Endodermal cell (in vitro differentiated cells): Measurements from ENCODE around the gene CACUL1. TPM values are rescaled to one million over a fixed set of nuclear protein-coding genes. Genes with fewer than 3 reads are reported as not detected.

Experiments
- DNase-seq: peaks from one replicate; pipeline ENCODE4 v3.0.0-alpha.2; 2017
- H3K27ac ChIP-seq: 2 replicates; pipeline ENCODE4 v1.5.1; 2013; ENCODE audit warnings: mild to moderate bottlenecking, low read depth, low read length, moderate library complexity
- H3K27me3 ChIP-seq: 2 replicates; pipeline ENCODE4 v1.6.1; 2013; ENCODE audit warnings: mild to moderate bottlenecking, low read length, moderate library complexity; ENCODE audit not compliant: insufficient read depth, control insufficient read depth, poor library complexity, severe bottlenecking
- H3K36me3 ChIP-seq: 2 replicates; pipeline ENCODE4 v1.7.0; 2013; ENCODE audit warnings: mild to moderate bottlenecking, low read length, moderate library complexity; ENCODE audit not compliant: control insufficient read depth, insufficient read depth
- H3K4me1 ChIP-seq: one replicate; pipeline ENCODE4 v1.7.0; 2013; ENCODE audit warnings: low read length; ENCODE audit not compliant: control insufficient read depth, insufficient read depth
- H3K4me3 ChIP-seq: 2 replicates; pipeline ENCODE4 v1.5.1; 2013; ENCODE audit warnings: mild to moderate bottlenecking, low read length, moderate library complexity
- H3K9ac ChIP-seq: 2 replicates; pipeline ENCODE4 v1.6.1; 2013; ENCODE audit warnings: mild to moderate bottlenecking, low read length, moderate library complexity; ENCODE audit not compliant: poor library complexity, severe bottlenecking; ENCODE audit errors: extremely low read depth
- H3K9me3 ChIP-seq: 2 replicates; pipeline ENCODE4 v1.6.1; 2013; ENCODE audit warnings: mild to moderate bottlenecking, low read length, moderate library complexity; ENCODE audit not compliant: control insufficient read depth
- H3K27ac Mint-ChIP-seq: 2 replicates; pipeline ENCODE4 v1.8.0; 2020; ENCODE audit warnings: mixed read lengths
- H3K27me3 Mint-ChIP-seq: 2 replicates; pipeline ENCODE4 v1.8.0; 2021; ENCODE audit warnings: mild to moderate bottlenecking, mixed read lengths; ENCODE audit not compliant: insufficient read depth
- H3K36me3 Mint-ChIP-seq: 2 replicates; pipeline ENCODE4 v1.8.0; 2020; ENCODE audit warnings: low read depth, mixed read lengths
- H3K4me1 Mint-ChIP-seq: 2 replicates; pipeline ENCODE4 v1.8.0; 2020; ENCODE audit warnings: mixed read lengths
- H3K4me3 Mint-ChIP-seq: 2 replicates; pipeline ENCODE4 v1.8.0; 2020; ENCODE audit warnings: mild to moderate bottlenecking, moderate library complexity, mixed read lengths
- H3K9me3 Mint-ChIP-seq: 2 replicates; pipeline ENCODE4 v1.8.0; 2020; ENCODE audit warnings: mild to moderate bottlenecking, mixed read lengths
- WGBS, 2 experiments: methylation state at CpG; one replicate each; pipeline versions ENCODE4 v1.1.5 to v1.1.7; 2013; ENCODE audit warnings: missing lambda C conversion rate in 2 of 2, mixed read lengths in 1 of 2; ENCODE audit not compliant: insufficient coverage in 1 of 2, insufficient read length in 1 of 2; 5-methylcytosine and 5-hydroxymethylcytosine counted together
- total RNA-seq, 2 donors: library from RNA; stranded (reverse); fragmentation: NEBNext Ultra II Directional in 1 of 2; extraction: Animal tissue kit (Norgen Biotek cat#: 25700) in 1 of 2; gene quantifications; 2 replicates in 1 of 2; 3 replicates in 1 of 2; pipeline ENCODE4 v1.2.1, GENCODE V29; 2021
- TF ChIP-seq, protein P1 (sequence below): fragments of 200-600 bp; sonication (generic); conservative IDR thresholded peaks from 2 replicates; pipeline ENCODE4 v1.5.0; 2021; ENCODE audit warnings: antibody characterized with exemption, mild to moderate bottlenecking

CACUL1 gene
- total RNA-seq, 2 donors from 2014 or later = 37.5 to 38.9 TPM

GRCh38 chr10:118752409-118752808 lies 2.4 kb downstream of the CACUL1 start:
- peaks cover 17% of the 10 kb centered on the region for H3K36me3 ChIP-seq
- peak overlapping the region; percentile 88 for H3K4me3 ChIP-seq
- Mint-ChIP-seq H3K27me3 (peaks cover 14% of the 10 kb centered on the region), H3K36me3 (peaks cover 19% of the 10 kb centered on the region), H3K4me1 (peaks cover 25% of the 10 kb centered on the region), H3K9me3 (no peaks in the 10 kb centered on the region), H3K4me3 (peak overlapping the region; percentile 96), H3K27ac (no peak overlapping the region)
- H3K9me3 ChIP-seq = no peaks in the 10 kb centered on the region
- TF ChIP-seq, protein P1, sequence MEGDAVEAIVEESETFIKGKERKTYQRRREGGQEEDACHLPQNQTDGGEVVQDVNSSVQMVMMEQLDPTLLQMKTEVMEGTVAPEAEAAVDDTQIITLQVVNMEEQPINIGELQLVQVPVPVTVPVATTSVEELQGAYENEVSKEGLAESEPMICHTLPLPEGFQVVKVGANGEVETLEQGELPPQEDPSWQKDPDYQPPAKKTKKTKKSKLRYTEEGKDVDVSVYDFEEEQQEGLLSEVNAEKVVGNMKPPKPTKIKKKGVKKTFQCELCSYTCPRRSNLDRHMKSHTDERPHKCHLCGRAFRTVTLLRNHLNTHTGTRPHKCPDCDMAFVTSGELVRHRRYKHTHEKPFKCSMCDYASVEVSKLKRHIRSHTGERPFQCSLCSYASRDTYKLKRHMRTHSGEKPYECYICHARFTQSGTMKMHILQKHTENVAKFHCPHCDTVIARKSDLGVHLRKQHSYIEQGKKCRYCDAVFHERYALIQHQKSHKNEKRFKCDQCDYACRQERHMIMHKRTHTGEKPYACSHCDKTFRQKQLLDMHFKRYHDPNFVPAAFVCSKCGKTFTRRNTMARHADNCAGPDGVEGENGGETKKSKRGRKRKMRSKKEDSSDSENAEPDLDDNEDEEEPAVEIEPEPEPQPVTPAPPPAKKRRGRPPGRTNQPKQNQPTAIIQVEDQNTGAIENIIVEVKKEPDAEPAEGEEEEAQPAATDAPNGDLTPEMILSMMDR = no peak
- no peak overlapping the region for H3K27ac ChIP-seq
- no peak overlapping the region for H3K9ac ChIP-seq
- WGBS, 2 experiments = 93 to 100% methylated on average over 1 to 3 of the region's 3 CpGs
- H3K4me1 ChIP-seq = peaks cover 3% of the 10 kb centered on the region
- H3K27me3 ChIP-seq = peaks cover 6% of the 10 kb centered on the region
- DNase-seq = no peak

GRCh38 chr10:118751265-118751664 lies 3.5 kb downstream of the CACUL1 start:
- H3K4me3 ChIP-seq = no peak overlapping the region
- 95 to 100% methylated on average over 1 of the region's 1 CpG for WGBS, 2 experiments
- no peaks in the 10 kb centered on the region for H3K9me3 Mint-ChIP-seq
- H3K27ac Mint-ChIP-seq = peak overlapping the region; percentile 37
- no peaks in the 10 kb centered on the region for H3K9me3 ChIP-seq
- peaks cover 3% of the 10 kb centered on the region for H3K4me1 ChIP-seq
- H3K4me1 Mint-ChIP-seq = peaks cover 25% of the 10 kb centered on the region
- no peak overlapping the region for H3K4me3 Mint-ChIP-seq
- no peak overlapping the region for H3K9ac ChIP-seq
- H3K27ac ChIP-seq = no peak overlapping the region
- H3K36me3 ChIP-seq = peaks cover 19% of the 10 kb centered on the region
- H3K27me3 ChIP-seq = no peaks in the 10 kb centered on the region
- peaks cover 19% of the 10 kb centered on the region for H3K36me3 Mint-ChIP-seq
- DNase-seq = no peak
- H3K27me3 Mint-ChIP-seq = peaks cover 5% of the 10 kb centered on the region
- TF ChIP-seq, protein P1 = no peak

DNA sequence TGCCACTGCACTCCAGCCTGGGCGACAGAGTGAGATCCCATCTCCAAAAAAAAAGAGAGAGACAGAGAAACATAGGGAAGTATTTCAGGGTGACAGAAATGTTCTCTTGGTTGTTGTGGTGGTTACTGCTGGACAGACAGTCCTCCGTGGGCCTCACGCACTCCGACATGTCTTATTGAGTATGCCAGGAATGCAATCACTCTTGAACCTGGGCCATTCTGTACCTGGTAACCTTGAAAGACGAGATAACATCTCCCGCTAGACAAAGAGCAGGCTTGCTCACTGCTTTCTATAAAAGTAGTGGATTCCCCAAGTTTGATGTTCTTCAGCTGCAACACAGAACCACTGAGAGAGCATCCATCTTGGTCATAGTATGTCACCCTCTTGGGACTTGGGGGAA lies 6.7 kb downstream of the CACUL1 start:
- peaks cover 22% of the 10 kb centered on the region for H3K4me1 Mint-ChIP-seq
- Histone ChIP-seq H3K27me3 (no peaks in the 10 kb centered on the region), H3K4me3 (no peak overlapping the region), H3K9ac (no peak overlapping the region), H3K4me1 (peaks cover 3% of the 10 kb centered on the region), H3K36me3 (peaks cover 19% of the 10 kb centered on the region), H3K9me3 (no peaks in the 10 kb centered on the region), H3K27ac (no peak overlapping the region)
- no peak overlapping the region for H3K4me3 Mint-ChIP-seq
- TF ChIP-seq, protein P1 = no peak
- H3K36me3 Mint-ChIP-seq = peaks cover 21% of the 10 kb centered on the region
- H3K9me3 Mint-ChIP-seq = no peaks in the 10 kb centered on the region
- no peaks in the 10 kb centered on the region for H3K27me3 Mint-ChIP-seq
- DNase-seq = no peak
- H3K27ac Mint-ChIP-seq = peak overlapping the region; percentile 23
- 87 to 90% methylated on average over 4 to 6 of the region's 6 CpGs for WGBS, 2 experiments
